HEK293 (cell line): ENCODE measurements around the gene ZFAND3.
"Not testable (repeated sequence)": the region's sequence is repeated elsewhere in the genome, so short reads cannot be mapped to it uniquely, and the experiment has no call there.

ENCODE experiments used
- CTCF ChIA-PET: fragments of 350-600 bp; formaldehyde crosslinking; extraction: SDS; loops from one replicate; lab custom pipeline; 2021; ENCODE audit warnings: antibody characterized with exemption; lab: Yijun Ruan, JAX
- POLR2A ChIA-PET: fragments of 300-600 bp; formaldehyde crosslinking; extraction: SDS; loops from one replicate; lab custom pipeline; 2020; ENCODE audit warnings: antibody characterized with exemption, inconsistent platforms; lab: Yijun Ruan, JAX
- H3K27ac ChIP-seq: fragments of 200-500 bp; sonication (Bioruptor generic); 2 replicates; pipeline ENCODE4 v1.5.1; 2014; ENCODE audit warnings: low read depth, low read length, control low read depth, inconsistent platforms; ENCODE audit errors: extremely low read depth
- H3K36me3 ChIP-seq, 2 experiments: fragments of 200-500 bp in 1 of 2; sonication (Bioruptor generic) in 1 of 2; 1 replicate in 1 of 2; 2 replicates in 1 of 2; pipeline ENCODE4 v1.5.1; 2014 to 2017; ENCODE audit warnings: inconsistent platforms in 2 of 2, low read length in 2 of 2; ENCODE audit not compliant: control insufficient read depth in 2 of 2, insufficient read depth in 1 of 2
- H3K4me1 ChIP-seq: fragments of 200-500 bp; sonication (Bioruptor generic); 2 replicates; pipeline ENCODE4 v1.5.1; 2014; ENCODE audit warnings: mild to moderate bottlenecking, low read length, inconsistent platforms; ENCODE audit not compliant: control insufficient read depth, insufficient read depth
- H3K4me3 ChIP-seq: 2 replicates; pipeline ENCODE4 v1.5.1; 2011; ENCODE audit warnings: low read depth, mild to moderate bottlenecking, control low read depth, low read length, moderate library complexity
- H3K9me3 ChIP-seq: fragments of 200-500 bp; sonication (Bioruptor generic); 2 replicates; pipeline ENCODE4 v1.5.1; 2014; ENCODE audit warnings: low read depth, low read length, inconsistent platforms; ENCODE audit not compliant: control insufficient read depth, insufficient read depth
- BCL6B ChIP-seq: fragments of 450-650 bp; formaldehyde crosslinking; IDR thresholded peaks from 2 replicates; pipeline ENCODE4 v1.5.1; 2017; ENCODE audit warnings: missing biosample characterization, missing genetic modification characterization
- SP7 ChIP-seq: fragments of 450-650 bp; formaldehyde crosslinking; IDR thresholded peaks from 2 replicates; pipeline ENCODE4 v1.5.1; 2016; ENCODE audit warnings: missing biosample characterization, missing genetic modification characterization
- WT1 ChIP-seq: fragments of 450-650 bp; formaldehyde crosslinking; IDR thresholded peaks from 2 replicates; pipeline ENCODE4 v1.5.1; 2016; ENCODE audit warnings: missing biosample characterization, missing genetic modification characterization
- YY1 ChIP-seq: fragments of 450-650 bp; formaldehyde crosslinking; IDR thresholded peaks from 2 replicates; pipeline ENCODE4 v1.5.1; 2018; ENCODE audit warnings: missing biosample characterization, missing genetic modification characterization
- ZFHX2 ChIP-seq: fragments of 450-650 bp; formaldehyde crosslinking; conservative IDR thresholded peaks from 2 replicates; pipeline ENCODE4 v1.5.1; 2016; ENCODE audit warnings: missing biosample characterization, missing genetic modification characterization
- ZIC2 ChIP-seq: fragments of 450-650 bp; formaldehyde crosslinking; IDR thresholded peaks from 2 replicates; pipeline ENCODE4 v1.5.1; 2016; ENCODE audit warnings: missing biosample characterization, missing genetic modification characterization
- ZNF10 ChIP-seq: fragments of 450-650 bp; formaldehyde crosslinking; IDR thresholded peaks from 2 replicates; pipeline ENCODE4 v1.5.1; 2017; ENCODE audit warnings: missing biosample characterization, missing genetic modification characterization
- ZNF132 ChIP-seq: fragments of 450-650 bp; formaldehyde crosslinking; IDR thresholded peaks from 2 replicates; pipeline ENCODE4 v1.5.1; 2017; ENCODE audit warnings: missing biosample characterization, missing genetic modification characterization, borderline replicate concordance
- ZNF202 ChIP-seq: fragments of 450-650 bp; formaldehyde crosslinking; IDR thresholded peaks from 2 replicates; pipeline ENCODE4 v1.5.1; 2016; ENCODE audit warnings: missing biosample characterization, missing genetic modification characterization, borderline replicate concordance
- ZNF354C ChIP-seq: fragments of 450-650 bp; formaldehyde crosslinking; IDR thresholded peaks from 2 replicates; pipeline ENCODE4 v1.5.1; 2016; ENCODE audit warnings: missing biosample characterization, missing genetic modification characterization, low read depth, borderline replicate concordance
- ZNF362 ChIP-seq: fragments of 450-650 bp; formaldehyde crosslinking; IDR thresholded peaks from 2 replicates; pipeline ENCODE4 v1.5.1; 2016; ENCODE audit warnings: missing biosample characterization, missing genetic modification characterization
- ZNF555 ChIP-seq: fragments of 450-650 bp; formaldehyde crosslinking; conservative IDR thresholded peaks from 2 replicates; pipeline ENCODE4 v1.5.1; 2017; ENCODE audit warnings: missing biosample characterization, mild to moderate bottlenecking, missing genetic modification characterization, inconsistent platforms
- ZNF558 ChIP-seq: fragments of 450-650 bp; formaldehyde crosslinking; IDR thresholded peaks from 2 replicates; pipeline ENCODE4 v1.5.1; 2016; ENCODE audit warnings: missing biosample characterization, missing genetic modification characterization
- TF ChIP-seq, protein P1 (sequence below): fragments of 450-650 bp; formaldehyde crosslinking; conservative IDR thresholded peaks from 2 replicates; pipeline ENCODE4 v1.5.1; 2016; ENCODE audit warnings: low read depth, missing biosample characterization, missing genetic modification characterization
- TF ChIP-seq, protein P2 (sequence below): fragments of 450-650 bp; formaldehyde crosslinking; IDR thresholded peaks from 2 replicates; pipeline ENCODE4 v1.5.1; 2017; ENCODE audit warnings: missing biosample characterization, missing genetic modification characterization
- TF ChIP-seq, protein P3 (sequence below): fragments of 450-650 bp; formaldehyde crosslinking; IDR thresholded peaks from 2 replicates; pipeline ENCODE4 v1.5.1; 2016; ENCODE audit warnings: missing biosample characterization, missing genetic modification characterization

Gene ZFAND3

DNA sequence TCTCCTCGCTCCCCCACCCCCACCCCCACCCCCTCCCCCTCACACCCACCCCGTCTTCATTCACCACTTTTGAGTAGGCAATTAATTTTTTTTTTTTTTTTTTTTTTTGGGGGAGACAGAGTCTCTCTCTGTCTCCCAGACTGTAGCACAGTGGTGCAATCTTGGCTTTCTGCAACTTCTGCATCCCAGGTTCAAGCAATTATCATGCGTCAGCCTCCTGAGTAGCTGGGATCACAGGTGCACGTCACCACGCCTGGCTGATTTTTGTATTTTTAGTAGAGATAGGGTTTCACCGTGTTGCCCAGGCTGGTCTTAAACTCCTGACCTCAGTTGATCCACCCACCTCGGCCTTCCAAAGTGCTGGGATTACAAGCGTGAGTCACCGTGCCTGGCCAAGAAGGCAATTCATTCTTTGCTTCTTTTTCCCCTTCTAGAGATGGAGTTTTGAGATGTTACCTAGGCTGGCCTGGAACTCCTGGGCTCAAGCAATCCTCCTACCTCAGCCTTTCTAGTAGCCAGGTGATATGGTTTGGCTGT, 230.4 kb downstream of the ZFAND3 start:
- H3K9me3 ChIP-seq, H3K36me3 ChIP-seq, H3K4me3 ChIP-seq, CTCF ChIA-PET, POLR2A ChIA-PET, H3K4me1 ChIP-seq, H3K27ac ChIP-seq: not testable (repeated sequence)
- TF ChIP-seq ZFHX2 (tag by site-specific recombination), result peak; percentile 41; the same call in 1 of the 2 replicates

DNA sequence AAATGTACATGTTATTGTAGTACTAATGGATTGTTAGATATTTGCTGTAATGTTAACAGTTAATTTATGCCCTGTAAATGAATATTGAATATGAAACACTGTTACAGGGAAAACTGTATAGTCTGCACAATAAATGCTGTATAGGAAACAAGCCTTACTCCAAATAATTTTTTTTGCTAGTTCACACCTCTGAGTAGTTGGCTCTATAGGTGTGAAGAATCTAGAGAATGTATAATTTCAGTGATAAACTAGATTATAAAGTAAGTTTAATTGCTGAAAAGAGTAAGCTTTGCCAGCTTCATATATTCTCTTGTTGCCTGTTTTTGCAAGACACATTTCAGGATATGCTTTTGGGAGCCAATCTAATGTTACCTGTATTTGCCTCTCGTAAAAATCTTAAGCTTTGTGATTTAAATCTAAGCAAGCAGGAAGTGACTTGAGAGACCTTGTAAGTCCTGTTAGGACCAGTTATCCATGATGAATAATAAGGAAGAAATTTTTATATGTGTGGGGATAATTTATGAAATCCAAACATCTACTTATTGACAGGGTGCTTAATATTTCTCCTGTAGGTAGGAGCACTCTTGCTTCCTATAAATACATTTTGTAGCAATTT, 232.4 kb downstream of the ZFAND3 start:
- 0 out of 2 replicates have a peak, but pooled peaks cover 7% of the 10 kb centered on the region for H3K4me1 ChIP-seq
- CTCF ChIA-PET, result interaction anchor here (1.7 kb wide), 1 partner anchor 10 kb away, joined by 4 read pairs; no protein-coding TSS in a partner anchor
- H3K4me3 ChIP-seq, result no peak overlapping the region
- TF ChIP-seq ZNF202 (no peak), ZNF555 (tag by site-specific recombination) (no peak), WT1 (tag by site-specific recombination) (no peak), ZNF558 (no peak), ZNF132 (tag by site-specific recombination) (no peak)
- TF ChIP-seq, protein P1, sequence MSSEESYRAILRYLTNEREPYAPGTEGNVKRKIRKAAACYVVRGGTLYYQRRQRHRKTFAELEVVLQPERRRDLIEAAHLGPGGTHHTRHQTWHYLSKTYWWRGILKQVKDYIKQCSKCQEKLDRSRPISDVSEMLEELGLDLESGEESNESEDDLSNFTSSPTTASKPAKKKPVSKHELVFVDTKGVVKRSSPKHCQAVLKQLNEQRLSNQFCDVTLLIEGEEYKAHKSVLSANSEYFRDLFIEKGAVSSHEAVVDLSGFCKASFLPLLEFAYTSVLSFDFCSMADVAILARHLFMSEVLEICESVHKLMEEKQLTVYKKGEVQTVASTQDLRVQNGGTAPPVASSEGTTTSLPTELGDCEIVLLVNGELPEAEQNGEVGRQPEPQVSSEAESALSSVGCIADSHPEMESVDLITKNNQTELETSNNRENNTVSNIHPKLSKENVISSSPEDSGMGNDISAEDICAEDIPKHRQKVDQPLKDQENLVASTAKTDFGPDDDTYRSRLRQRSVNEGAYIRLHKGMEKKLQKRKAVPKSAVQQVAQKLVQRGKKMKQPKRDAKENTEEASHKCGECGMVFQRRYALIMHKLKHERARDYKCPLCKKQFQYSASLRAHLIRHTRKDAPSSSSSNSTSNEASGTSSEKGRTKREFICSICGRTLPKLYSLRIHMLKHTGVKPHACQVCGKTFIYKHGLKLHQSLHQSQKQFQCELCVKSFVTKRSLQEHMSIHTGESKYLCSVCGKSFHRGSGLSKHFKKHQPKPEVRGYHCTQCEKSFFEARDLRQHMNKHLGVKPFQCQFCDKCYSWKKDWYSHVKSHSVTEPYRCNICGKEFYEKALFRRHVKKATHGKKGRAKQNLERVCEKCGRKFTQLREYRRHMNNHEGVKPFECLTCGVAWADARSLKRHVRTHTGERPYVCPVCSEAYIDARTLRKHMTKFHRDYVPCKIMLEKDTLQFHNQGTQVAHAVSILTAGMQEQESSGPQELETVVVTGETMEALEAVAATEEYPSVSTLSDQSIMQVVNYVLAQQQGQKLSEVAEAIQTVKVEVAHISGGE (tag by site-specific recombination), result no peak
- TF ChIP-seq, protein P2, sequence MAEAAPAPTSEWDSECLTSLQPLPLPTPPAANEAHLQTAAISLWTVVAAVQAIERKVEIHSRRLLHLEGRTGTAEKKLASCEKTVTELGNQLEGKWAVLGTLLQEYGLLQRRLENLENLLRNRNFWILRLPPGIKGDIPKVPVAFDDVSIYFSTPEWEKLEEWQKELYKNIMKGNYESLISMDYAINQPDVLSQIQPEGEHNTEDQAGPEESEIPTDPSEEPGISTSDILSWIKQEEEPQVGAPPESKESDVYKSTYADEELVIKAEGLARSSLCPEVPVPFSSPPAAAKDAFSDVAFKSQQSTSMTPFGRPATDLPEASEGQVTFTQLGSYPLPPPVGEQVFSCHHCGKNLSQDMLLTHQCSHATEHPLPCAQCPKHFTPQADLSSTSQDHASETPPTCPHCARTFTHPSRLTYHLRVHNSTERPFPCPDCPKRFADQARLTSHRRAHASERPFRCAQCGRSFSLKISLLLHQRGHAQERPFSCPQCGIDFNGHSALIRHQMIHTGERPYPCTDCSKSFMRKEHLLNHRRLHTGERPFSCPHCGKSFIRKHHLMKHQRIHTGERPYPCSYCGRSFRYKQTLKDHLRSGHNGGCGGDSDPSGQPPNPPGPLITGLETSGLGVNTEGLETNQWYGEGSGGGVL, result no peak
- TF ChIP-seq, all 188 proteins: peak for 0
- no peak overlapping the region for H3K27ac ChIP-seq
- POLR2A ChIA-PET, result no interaction called here
- no peaks in the 10 kb centered on the region for H3K36me3 ChIP-seq
- no peaks in the 10 kb centered on the region for H3K9me3 ChIP-seq

- ChIA-PET CTCF (interaction anchor here (1.0 kb wide), 1 partner anchor 21 kb away, joined by 4 read pairs; no protein-coding TSS in a partner anchor), POLR2A (no interaction called here)
- no peak overlapping the region for H3K4me3 ChIP-seq
- no peaks in the 10 kb centered on the region for H3K9me3 ChIP-seq
- H3K4me1 ChIP-seq, result peaks cover 9% of the 10 kb centered on the region; the same call in 1 of the 2 replicates
- H3K27ac ChIP-seq, result no peak overlapping the region
- H3K36me3 ChIP-seq, result no peaks in the 10 kb centered on the region
- TF ChIP-seq, protein P3, sequence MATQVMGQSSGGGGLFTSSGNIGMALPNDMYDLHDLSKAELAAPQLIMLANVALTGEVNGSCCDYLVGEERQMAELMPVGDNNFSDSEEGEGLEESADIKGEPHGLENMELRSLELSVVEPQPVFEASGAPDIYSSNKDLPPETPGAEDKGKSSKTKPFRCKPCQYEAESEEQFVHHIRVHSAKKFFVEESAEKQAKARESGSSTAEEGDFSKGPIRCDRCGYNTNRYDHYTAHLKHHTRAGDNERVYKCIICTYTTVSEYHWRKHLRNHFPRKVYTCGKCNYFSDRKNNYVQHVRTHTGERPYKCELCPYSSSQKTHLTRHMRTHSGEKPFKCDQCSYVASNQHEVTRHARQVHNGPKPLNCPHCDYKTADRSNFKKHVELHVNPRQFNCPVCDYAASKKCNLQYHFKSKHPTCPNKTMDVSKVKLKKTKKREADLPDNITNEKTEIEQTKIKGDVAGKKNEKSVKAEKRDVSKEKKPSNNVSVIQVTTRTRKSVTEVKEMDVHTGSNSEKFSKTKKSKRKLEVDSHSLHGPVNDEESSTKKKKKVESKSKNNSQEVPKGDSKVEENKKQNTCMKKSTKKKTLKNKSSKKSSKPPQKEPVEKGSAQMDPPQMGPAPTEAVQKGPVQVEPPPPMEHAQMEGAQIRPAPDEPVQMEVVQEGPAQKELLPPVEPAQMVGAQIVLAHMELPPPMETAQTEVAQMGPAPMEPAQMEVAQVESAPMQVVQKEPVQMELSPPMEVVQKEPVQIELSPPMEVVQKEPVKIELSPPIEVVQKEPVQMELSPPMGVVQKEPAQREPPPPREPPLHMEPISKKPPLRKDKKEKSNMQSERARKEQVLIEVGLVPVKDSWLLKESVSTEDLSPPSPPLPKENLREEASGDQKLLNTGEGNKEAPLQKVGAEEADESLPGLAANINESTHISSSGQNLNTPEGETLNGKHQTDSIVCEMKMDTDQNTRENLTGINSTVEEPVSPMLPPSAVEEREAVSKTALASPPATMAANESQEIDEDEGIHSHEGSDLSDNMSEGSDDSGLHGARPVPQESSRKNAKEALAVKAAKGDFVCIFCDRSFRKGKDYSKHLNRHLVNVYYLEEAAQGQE (tag by site-specific recombination), result no peak
- TF ChIP-seq ZIC2 (tag by site-specific recombination) (no peak), YY1 (tag by site-specific recombination) (no peak), BCL6B (tag by site-specific recombination) (no peak), ZNF354C (no peak), SP7 (tag by site-specific recombination) (no peak), ZNF10 (tag by site-specific recombination) (no peak), ZNF362 (no peak)
Observed at GRCh38 chr6:38054527-38055202, 235.1 kb downstream of the ZFAND3 start.
